Stimulated activated CD4-positive, alpha-beta T cell treated with anti-CD3 and anti-CD28 coated beads, Interleukin-4, amount 100 ng/mL, for 1 hour (primary cell): ENCODE measurements around the gene RAB3GAP1.

Experiments
- DNase-seq: peaks from one replicate; pipeline ENCODE4 v3.0.0-alpha.2; 2020

Gene RAB3GAP1

GRCh38 chr2:135168204-135168856 lies 116.2 kb downstream of the RAB3GAP1 start:
- no peak for DNase-seq

- DNase-seq: no peak
Observed at GRCh38 chr2:135169900-135170753, 118.0 kb downstream of the RAB3GAP1 start.

GRCh38 chr2:135174049-135174809 lies 122.1 kb downstream of the RAB3GAP1 start:
- DNase-seq: no peak

- no peak for DNase-seq
Observed at GRCh38 chr2:135174810-135175093, 122.7 kb downstream of the RAB3GAP1 start.

- no peak for DNase-seq
Observed at GRCh38 chr2:135175177-135175576, 123.1 kb downstream of the RAB3GAP1 start.

- DNase-seq: no peak
Observed at GRCh38 chr2:135179689-135180088, 127.6 kb downstream of the RAB3GAP1 start.

GRCh38 chr2:135182190-135182589 lies 130.1 kb downstream of the RAB3GAP1 start:
- DNase-seq: no peak

GRCh38 chr2:135182601-135183000 lies 130.5 kb downstream of the RAB3GAP1 start:
- no peak for DNase-seq

- DNase-seq: no peak
Observed at GRCh38 chr2:135183822-135184221, 131.7 kb downstream of the RAB3GAP1 start.

- DNase-seq: no peak
Observed at GRCh38 chr2:135186054-135186453, 134.0 kb downstream of the RAB3GAP1 start.

- DNase-seq: no peak
Observed at GRCh38 chr2:135187270-135187669, 135.2 kb downstream of the RAB3GAP1 start.

- DNase-seq: no peak
Observed at GRCh38 chr2:135189148-135189547, 137.1 kb downstream of the RAB3GAP1 start.

- no peak for DNase-seq
Observed at GRCh38 chr2:135190799-135191198, 138.7 kb downstream of the RAB3GAP1 start.

- no peak for DNase-seq
Observed at GRCh38 chr2:135198481-135198880, 146.4 kb downstream of the RAB3GAP1 start.

- no peak for DNase-seq
Observed at GRCh38 chr2:135202751-135203150, 150.7 kb downstream of the RAB3GAP1 start.

- no peak for DNase-seq
Observed at GRCh38 chr2:135203944-135204343, 151.9 kb downstream of the RAB3GAP1 start.

- DNase-seq: no peak
Observed at GRCh38 chr2:135208016-135208415, 155.9 kb downstream of the RAB3GAP1 start.

GRCh38 chr2:135212757-135213156 lies 160.7 kb downstream of the RAB3GAP1 start:
- no peak for DNase-seq

- no peak for DNase-seq
Observed at GRCh38 chr2:135218426-135218825, 166.3 kb downstream of the RAB3GAP1 start.

GRCh38 chr2:135219226-135219625 lies 167.1 kb downstream of the RAB3GAP1 start:
- no peak for DNase-seq
